GM23338 (cell line): ENCODE measurements around the gene ZCCHC8. TPM values are rescaled to one million over a fixed set of nuclear protein-coding genes. Genes with fewer than 3 reads are reported as not detected.

ENCODE experiments used
- ATAC-seq: fragments of 200-7000 bp; cut with Tn5 transposase; 3 replicates; pipeline ENCODE4 v1.9.1; 2020
- DNase-seq: peaks from one replicate; pipeline ENCODE4 v3.0.0-alpha.2; 2015; ENCODE audit warnings: low spot score
- H2AFZ ChIP-seq: fragments of 200-600 bp; sonication (generic); 2 replicates; pipeline ENCODE4 v1.8.0; 2016; ENCODE audit warnings: antibody characterized with exemption, mild to moderate bottlenecking, moderate library complexity
- H3F3A ChIP-seq: fragments of 200-600 bp; sonication (generic); replicated peaks from 2 replicates; pipeline ENCODE4 v1.8.0; 2017; ENCODE audit warnings: antibody characterized with exemption, mixed run types, low read depth
- H3K27ac ChIP-seq: fragments of 200-600 bp; sonication (generic); 2 replicates; pipeline ENCODE4 v1.6.1; 2016; ENCODE audit warnings: low read depth
- H3K27me3 ChIP-seq: fragments of 200-600 bp; sonication (generic); 2 replicates; pipeline ENCODE4 v1.8.0; 2016; ENCODE audit warnings: mild to moderate bottlenecking, mixed run types, moderate library complexity; ENCODE audit not compliant: insufficient read depth
- H3K36me3 ChIP-seq: fragments of 200-600 bp; sonication (generic); 2 replicates; pipeline ENCODE4 v1.8.0; 2016; ENCODE audit warnings: mild to moderate bottlenecking; ENCODE audit not compliant: insufficient read depth
- H3K4me1 ChIP-seq: fragments of 200-600 bp; sonication (generic); 2 replicates; pipeline ENCODE4 v1.8.0; 2016; ENCODE audit warnings: mild to moderate bottlenecking, moderate library complexity; ENCODE audit not compliant: insufficient read depth
- H3K4me2 ChIP-seq: fragments of 200-600 bp; sonication (generic); 2 replicates; pipeline ENCODE4 v1.7.1; 2017; ENCODE audit warnings: mixed run types
- H3K4me3 ChIP-seq: fragments of 200-600 bp; sonication (generic); 2 replicates; pipeline ENCODE4 v1.6.1; 2016; ENCODE audit warnings: mixed run types
- H3K79me2 ChIP-seq: fragments of 200-600 bp; sonication (generic); replicated peaks from 2 replicates; pipeline ENCODE4 v1.8.0; 2017; ENCODE audit warnings: mild to moderate bottlenecking; ENCODE audit not compliant: insufficient read depth
- H3K9me2 ChIP-seq: fragments of 200-600 bp; sonication (generic); 2 replicates; pipeline ENCODE4 v1.8.0; 2017; ENCODE audit not compliant: insufficient read depth
- H4K20me1 ChIP-seq: fragments of 200-600 bp; sonication (generic); replicated peaks from 2 replicates; pipeline ENCODE4 v1.8.0; 2017; ENCODE audit warnings: mild to moderate bottlenecking; ENCODE audit not compliant: insufficient read depth
- H3K27ac Mint-ChIP-seq: 2 replicates; pipeline ENCODE4 v1.8.0; 2020; ENCODE audit warnings: inconsistent platforms, mild to moderate bottlenecking, moderate library complexity, mixed read lengths
- H3K27me3 Mint-ChIP-seq: 3 replicates; pipeline ENCODE4 v1.8.0; 2022; ENCODE audit warnings: low read depth, mild to moderate bottlenecking, moderate library complexity, mixed read lengths, inconsistent platforms; ENCODE audit not compliant: insufficient read depth, poor library complexity
- H3K36me3 Mint-ChIP-seq: 3 replicates; pipeline ENCODE4 v1.8.0; 2021; ENCODE audit warnings: low read depth, mild to moderate bottlenecking, inconsistent platforms, moderate library complexity, mixed read lengths
- H3K4me1 Mint-ChIP-seq: 3 replicates; pipeline ENCODE4 v1.8.0; 2020; ENCODE audit warnings: mild to moderate bottlenecking, inconsistent platforms, mixed read lengths
- H3K4me3 Mint-ChIP-seq: 3 replicates; pipeline ENCODE4 v1.8.0; 2021; ENCODE audit warnings: moderate library complexity, mild to moderate bottlenecking, inconsistent platforms, mixed read lengths
- H3K9me3 Mint-ChIP-seq: 3 replicates; pipeline ENCODE4 v1.8.0; 2020; ENCODE audit warnings: moderate library complexity, mild to moderate bottlenecking, inconsistent platforms, mixed read lengths
- CREB1 ChIP-seq: fragments of 250-450 bp; sonication (Bioruptor Pico); IDR thresholded peaks from 2 replicates; pipeline ENCODE4 v1.5.0; 2020; ENCODE audit warnings: low read depth, mild to moderate bottlenecking, moderate library complexity
- EZH2phosphoT487 ChIP-seq: fragments of 200-600 bp; sonication (generic); IDR thresholded peaks from one replicate; pipeline ENCODE4 v1.8.1; 2018; ENCODE audit warnings: antibody characterized with exemption; ENCODE audit not compliant: unreplicated experiment
- JUNB ChIP-seq: IDR thresholded peaks from one replicate; pipeline ENCODE4 v1.6.1; 2016; ENCODE audit warnings: antibody characterized with exemption; ENCODE audit not compliant: unreplicated experiment
- NANOG ChIP-seq: IDR thresholded peaks from 2 replicates; pipeline ENCODE4 v1.6.1; 2016; ENCODE audit warnings: antibody characterized with exemption, borderline replicate concordance
- STAT1 ChIP-seq: IDR thresholded peaks from one replicate; pipeline ENCODE4 v1.6.1; 2016; ENCODE audit warnings: antibody characterized with exemption; ENCODE audit not compliant: unreplicated experiment
- ZNF114 ChIP-seq: fragments of 250-450 bp; sonication (Bioruptor Pico); IDR thresholded peaks from 2 replicates; pipeline ENCODE4 v1.5.0; 2020; ENCODE audit warnings: mild to moderate bottlenecking, moderate library complexity
- ZNF331 ChIP-seq: fragments of 250-450 bp; sonication (Bioruptor Pico); IDR thresholded peaks from 2 replicates; pipeline ENCODE4 v1.5.0; 2020; ENCODE audit warnings: low read depth, mild to moderate bottlenecking, moderate library complexity
- polyA plus RNA-seq: library from polyadenylated mRNA; unstranded; fragments of >200 nt; fragmentation: Nextera tagmentation; extraction: Ambion mirVana; gene quantifications from 2 replicates; pipeline ENCODE4 v1.2.1, GENCODE V29; 2016
- total RNA-seq: library from RNA; depleted of rRNA; stranded (reverse); fragments of >200 nt; shearing (Covaris generic); gene quantifications from 2 replicates; pipeline ENCODE4 v1.2.3, GENCODE V29; 2014
- TF ChIP-seq, protein P1 (sequence below): fragments of 250-450 bp; sonication (Bioruptor Pico); IDR thresholded peaks from 2 replicates; pipeline ENCODE4 v1.5.0; 2020; ENCODE audit warnings: mild to moderate bottlenecking, moderate library complexity

ZCCHC8 gene
- total and polyA plus RNA-seq, 2 experiments from 2014 or later = 23.9 to 39.0 TPM

- no peaks in the 10 kb centered on the region for H3K9me3 Mint-ChIP-seq
- H3K79me2 ChIP-seq = peaks cover 15% of the 10 kb centered on the region
- no peak overlapping the region for H3K4me3 Mint-ChIP-seq
- no peaks in the 10 kb centered on the region for H3F3A ChIP-seq
- H3K4me3 ChIP-seq = no peak overlapping the region
- peaks cover 28% of the 10 kb centered on the region for H3K36me3 ChIP-seq
- peaks cover 9% of the 10 kb centered on the region for H4K20me1 ChIP-seq
- no peaks in the 10 kb centered on the region for H3K4me1 Mint-ChIP-seq
- H3K4me1 ChIP-seq = no peaks in the 10 kb centered on the region
- no peaks in the 10 kb centered on the region for H3K9me2 ChIP-seq
- H3K27me3 Mint-ChIP-seq = no peaks in the 10 kb centered on the region
- H3K27ac Mint-ChIP-seq = no peak overlapping the region
- TF ChIP-seq, protein P1, sequence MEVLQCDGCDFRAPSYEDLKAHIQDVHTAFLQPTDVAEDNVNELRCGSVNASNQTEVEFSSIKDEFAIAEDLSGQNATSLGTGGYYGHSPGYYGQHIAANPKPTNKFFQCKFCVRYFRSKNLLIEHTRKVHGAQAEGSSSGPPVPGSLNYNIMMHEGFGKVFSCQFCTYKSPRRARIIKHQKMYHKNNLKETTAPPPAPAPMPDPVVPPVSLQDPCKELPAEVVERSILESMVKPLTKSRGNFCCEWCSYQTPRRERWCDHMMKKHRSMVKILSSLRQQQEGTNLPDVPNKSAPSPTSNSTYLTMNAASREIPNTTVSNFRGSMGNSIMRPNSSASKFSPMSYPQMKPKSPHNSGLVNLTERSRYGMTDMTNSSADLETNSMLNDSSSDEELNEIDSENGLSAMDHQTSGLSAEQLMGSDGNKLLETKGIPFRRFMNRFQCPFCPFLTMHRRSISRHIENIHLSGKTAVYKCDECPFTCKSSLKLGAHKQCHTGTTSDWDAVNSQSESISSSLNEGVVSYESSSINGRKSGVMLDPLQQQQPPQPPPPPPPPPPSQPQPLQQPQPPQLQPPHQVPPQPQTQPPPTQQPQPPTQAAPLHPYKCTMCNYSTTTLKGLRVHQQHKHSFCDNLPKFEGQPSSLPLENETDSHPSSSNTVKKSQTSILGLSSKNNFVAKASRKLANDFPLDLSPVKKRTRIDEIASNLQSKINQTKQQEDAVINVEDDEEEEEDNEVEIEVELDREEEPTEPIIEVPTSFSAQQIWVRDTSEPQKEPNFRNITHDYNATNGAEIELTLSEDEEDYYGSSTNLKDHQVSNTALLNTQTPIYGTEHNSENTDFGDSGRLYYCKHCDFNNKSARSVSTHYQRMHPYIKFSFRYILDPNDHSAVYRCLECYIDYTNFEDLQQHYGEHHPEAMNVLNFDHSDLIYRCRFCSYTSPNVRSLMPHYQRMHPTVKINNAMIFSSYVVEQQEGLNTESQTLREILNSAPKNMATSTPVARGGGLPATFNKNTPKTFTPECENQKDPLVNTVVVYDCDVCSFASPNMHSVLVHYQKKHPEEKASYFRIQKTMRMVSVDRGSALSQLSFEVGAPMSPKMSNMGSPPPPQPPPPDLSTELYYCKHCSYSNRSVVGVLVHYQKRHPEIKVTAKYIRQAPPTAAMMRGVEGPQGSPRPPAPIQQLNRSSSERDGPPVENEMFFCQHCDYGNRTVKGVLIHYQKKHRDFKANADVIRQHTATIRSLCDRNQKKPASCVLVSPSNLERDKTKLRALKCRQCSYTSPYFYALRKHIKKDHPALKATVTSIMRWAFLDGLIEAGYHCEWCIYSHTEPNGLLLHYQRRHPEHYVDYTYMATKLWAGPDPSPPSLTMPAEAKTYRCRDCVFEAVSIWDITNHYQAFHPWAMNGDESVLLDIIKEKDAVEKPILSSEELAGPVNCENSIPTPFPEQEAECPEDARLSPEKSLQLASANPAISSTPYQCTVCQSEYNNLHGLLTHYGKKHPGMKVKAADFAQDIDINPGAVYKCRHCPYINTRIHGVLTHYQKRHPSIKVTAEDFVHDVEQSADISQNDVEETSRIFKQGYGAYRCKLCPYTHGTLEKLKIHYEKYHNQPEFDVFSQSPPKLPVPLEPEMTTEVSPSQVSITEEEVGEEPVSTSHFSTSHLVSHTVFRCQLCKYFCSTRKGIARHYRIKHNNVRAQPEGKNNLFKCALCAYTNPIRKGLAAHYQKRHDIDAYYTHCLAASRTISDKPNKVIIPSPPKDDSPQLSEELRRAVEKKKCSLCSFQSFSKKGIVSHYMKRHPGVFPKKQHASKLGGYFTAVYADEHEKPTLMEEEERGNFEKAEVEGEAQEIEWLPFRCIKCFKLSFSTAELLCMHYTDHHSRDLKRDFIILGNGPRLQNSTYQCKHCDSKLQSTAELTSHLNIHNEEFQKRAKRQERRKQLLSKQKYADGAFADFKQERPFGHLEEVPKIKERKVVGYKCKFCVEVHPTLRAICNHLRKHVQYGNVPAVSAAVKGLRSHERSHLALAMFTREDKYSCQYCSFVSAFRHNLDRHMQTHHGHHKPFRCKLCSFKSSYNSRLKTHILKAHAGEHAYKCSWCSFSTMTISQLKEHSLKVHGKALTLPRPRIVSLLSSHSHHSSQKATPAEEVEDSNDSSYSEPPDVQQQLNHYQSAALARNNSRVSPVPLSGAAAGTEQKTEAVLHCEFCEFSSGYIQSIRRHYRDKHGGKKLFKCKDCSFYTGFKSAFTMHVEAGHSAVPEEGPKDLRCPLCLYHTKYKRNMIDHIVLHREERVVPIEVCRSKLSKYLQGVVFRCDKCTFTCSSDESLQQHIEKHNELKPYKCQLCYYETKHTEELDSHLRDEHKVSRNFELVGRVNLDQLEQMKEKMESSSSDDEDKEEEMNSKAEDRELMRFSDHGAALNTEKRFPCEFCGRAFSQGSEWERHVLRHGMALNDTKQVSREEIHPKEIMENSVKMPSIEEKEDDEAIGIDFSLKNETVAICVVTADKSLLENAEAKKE = no peak
- no peak overlapping the region for H3K27ac ChIP-seq
- no peak overlapping the region for H2AFZ ChIP-seq
- H3K27me3 ChIP-seq = no peaks in the 10 kb centered on the region
- no peak for DNase-seq
- H3K4me2 ChIP-seq = no peak overlapping the region
- ATAC-seq = no peak
- H3K36me3 Mint-ChIP-seq = peaks cover 59% of the 10 kb centered on the region
Measured at GRCh38 chr12:122537021-122537420, 36.3 kb upstream of the ZCCHC8 start.

DNA sequence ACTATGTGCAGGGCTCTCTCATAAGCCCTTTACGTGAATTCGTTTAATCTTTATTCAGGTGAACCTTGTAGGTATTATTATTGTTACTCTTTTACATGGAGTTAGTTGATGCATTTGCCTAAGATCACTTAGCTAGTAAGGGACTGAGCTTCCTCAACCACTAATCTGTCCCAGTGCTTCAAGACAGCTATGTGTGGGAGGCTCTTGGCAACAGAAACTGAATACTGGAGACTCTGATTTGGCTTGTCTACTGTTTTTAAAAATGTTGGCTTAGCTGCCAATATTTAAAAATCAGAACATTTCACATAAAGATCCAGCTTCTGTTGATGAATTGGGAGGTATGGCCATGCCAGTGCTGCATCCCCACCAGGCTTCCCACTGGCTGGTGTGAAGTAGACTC is 33.1 kb upstream of the ZCCHC8 start:
- Histone ChIP-seq H4K20me1 (peaks cover 14% of the 10 kb centered on the region; the same call in 1 of the 2 replicates), H3F3A (no peaks in the 10 kb centered on the region), H3K4me3 (no peak overlapping the region), H2AFZ (no peak overlapping the region), H3K27ac (no peak overlapping the region), H3K4me2 (no peak overlapping the region), H3K36me3 (peaks cover 36% of the 10 kb centered on the region), H3K27me3 (no peaks in the 10 kb centered on the region), H3K9me2 (no peaks in the 10 kb centered on the region), H3K4me1 (no peaks in the 10 kb centered on the region), H3K79me2 (peaks cover 44% of the 10 kb centered on the region)
- ATAC-seq (no peak), DNase-seq (no peak)
- Mint-ChIP-seq H3K27ac (no peak overlapping the region), H3K36me3 (peaks cover 62% of the 10 kb centered on the region), H3K27me3 (no peaks in the 10 kb centered on the region), H3K4me1 (no peaks in the 10 kb centered on the region), H3K9me3 (no peaks in the 10 kb centered on the region), H3K4me3 (no peak overlapping the region)
- no peak for TF ChIP-seq NANOG
- no peak for TF ChIP-seq ZNF331 (CRISPR knock-in tag)
- TF ChIP-seq CREB1 (CRISPR knock-in tag) = no peak
- TF ChIP-seq, protein P1 = no peak
- no peak for TF ChIP-seq STAT1
- no peak for TF ChIP-seq JUNB
- TF ChIP-seq ZNF114 (CRISPR knock-in tag) = no peak
- TF ChIP-seq EZH2phosphoT487 = no peak
